ENCODE measurements around the gene C16orf54.
"Not testable (repeated sequence)": the region's sequence is repeated elsewhere in the genome, so short reads cannot be mapped to it uniquely, and the experiment has no call there.

C16orf54 gene

GRCh38 chr16:29710227-29711219, 35.3 kb downstream of the C16orf54 start:
- FAIRE-seq: peak; percentile 87
- DNase-seq (ENCODE audit: insufficient read length, low spot score): no peak

DNA sequence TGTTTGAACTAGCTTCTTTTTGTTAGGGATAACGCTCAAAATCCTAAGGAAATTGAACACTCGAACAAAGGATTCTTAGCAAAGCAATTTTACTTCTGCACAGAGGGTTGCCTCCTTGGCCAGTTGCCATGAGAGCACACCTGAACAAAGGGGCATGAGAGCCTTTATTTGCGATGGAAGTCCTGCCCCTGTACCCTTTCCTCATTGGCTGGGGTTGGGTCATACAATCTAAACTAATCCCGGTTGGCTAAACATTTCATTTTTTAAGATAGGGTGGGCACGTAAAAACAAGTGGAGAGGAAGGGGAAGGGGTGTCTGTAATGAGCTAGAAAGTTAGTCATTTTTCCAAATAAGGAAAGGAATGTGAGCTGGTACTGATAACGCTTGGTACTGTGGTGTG, 36.1 kb downstream of the C16orf54 start:
- DNase-seq (ENCODE audit: insufficient read length, low spot score); FAIRE-seq: not testable (repeated sequence)

DNA sequence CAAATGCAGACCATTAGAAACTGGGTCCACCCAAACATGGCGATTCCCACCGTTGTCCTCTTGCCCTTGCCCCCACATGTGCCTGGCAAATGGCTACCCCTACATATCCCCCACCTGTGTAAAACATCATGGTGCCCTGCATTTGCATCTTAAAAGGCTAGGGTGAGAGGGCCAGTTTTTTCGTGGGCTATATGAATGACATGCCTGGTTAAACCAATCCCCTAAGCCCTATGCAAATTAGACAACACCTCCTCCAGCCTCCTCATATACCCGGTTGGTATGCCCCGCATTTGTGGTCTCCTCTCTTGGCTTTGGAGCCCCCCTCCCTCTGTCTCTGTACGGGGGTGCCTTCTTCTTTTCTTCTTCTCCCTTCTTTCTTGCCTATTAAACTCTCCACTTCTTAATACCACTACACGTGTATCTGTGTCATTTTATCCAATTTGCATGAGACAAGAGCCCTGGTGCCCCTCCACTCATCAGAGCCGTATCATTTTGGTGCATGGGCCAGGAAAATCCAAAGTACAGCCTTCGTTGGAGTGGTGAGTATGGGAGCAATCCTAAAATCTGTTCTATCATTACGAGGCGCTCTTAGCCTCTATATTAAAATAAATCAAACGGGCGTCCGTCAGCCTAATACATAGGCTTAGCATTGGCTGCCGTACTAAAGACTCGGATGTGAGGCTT, 36.7 kb downstream of the C16orf54 start:
- FAIRE-seq (no peak), DNase-seq (ENCODE audit: insufficient read length, low spot score) (no peak)

DNA sequence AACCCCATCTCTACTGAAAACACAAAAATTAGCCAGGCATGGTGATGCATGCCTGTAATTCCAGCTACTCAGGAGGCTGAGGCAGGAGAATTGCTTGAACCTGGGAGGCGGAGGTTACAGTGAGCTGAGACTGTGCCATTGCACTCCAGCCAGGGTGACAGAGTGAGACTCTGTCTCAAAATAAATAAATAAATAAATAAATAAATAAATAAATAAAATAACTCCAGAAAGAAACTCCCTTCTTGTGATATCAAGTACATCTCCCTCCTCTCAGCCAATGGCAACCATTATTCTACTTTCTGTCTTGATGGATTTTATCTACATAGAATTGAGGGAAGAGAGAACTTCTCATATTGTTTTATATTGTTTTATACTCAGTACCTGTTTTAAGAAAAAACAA, 38.6 kb downstream of the C16orf54 start:
- not testable (repeated sequence) for FAIRE-seq; DNase-seq (ENCODE audit: insufficient read length, low spot score)

DNA sequence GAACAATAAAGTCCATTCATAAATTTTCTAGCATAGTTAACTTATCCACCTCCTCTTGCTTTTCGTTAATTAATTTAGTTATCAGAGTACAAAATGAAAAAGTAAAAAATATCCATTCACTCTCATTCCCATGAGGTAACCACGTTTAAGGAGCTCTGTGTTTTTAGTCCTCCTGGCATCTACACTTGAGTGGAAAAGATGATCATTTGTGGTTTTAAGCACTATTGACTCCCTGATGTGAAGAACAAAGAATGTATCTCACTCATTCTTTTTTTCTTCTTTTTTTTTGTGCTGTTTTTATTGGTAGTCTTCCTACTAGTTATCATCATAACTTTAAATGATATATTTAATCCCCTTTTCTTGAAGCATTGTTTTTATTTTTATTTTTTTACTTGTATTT, 40.8 kb downstream of the C16orf54 start:
- FAIRE-seq: no peak
- DNase-seq (ENCODE audit: insufficient read length, low spot score): no peak

DNA sequence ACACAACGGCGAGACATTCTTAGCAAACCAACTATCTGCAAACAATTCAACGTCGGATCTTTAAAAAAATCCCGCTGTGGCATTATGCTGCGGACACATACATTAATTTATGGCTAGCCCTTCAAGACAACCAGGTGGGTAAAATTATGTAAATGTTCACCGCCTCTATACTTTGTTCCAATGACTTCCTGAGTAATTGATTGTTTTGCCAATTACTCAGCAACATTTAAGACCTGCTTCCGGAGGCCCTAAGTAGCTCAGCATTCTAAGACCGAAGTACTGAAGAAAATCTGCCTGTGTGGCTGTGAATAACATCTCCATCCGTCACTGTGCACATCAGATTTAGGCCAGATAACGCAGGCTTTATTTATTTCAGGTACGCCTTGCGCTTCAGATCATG, 43.5 kb downstream of the C16orf54 start:
- FAIRE-seq: no peak
- DNase-seq (ENCODE audit: insufficient read length, low spot score): no peak

DNA sequence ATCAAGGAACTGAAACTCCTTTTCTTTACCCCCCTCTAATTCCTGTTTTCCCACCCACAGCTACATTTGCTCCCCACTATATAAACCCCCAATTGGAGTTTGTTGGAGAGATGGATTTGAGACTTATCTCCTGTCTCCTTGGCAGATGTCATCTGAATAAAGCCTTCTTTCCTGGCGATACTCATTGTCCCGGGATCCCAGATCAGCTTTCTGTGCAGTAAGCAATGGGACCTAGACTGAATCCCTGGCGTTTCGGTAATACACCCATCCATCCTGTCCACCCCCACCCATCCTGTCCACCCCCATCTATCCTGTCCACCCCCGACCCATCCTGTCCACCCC, 44.6 kb downstream of the C16orf54 start:
- DNase-seq (ENCODE audit: insufficient read length, low spot score) (no peak), FAIRE-seq (peak; percentile 4)

- peak; percentile 37 for FAIRE-seq
Observed at GRCh38 chr16:29700253-29700987, 45.4 kb downstream of the C16orf54 start.

DNA sequence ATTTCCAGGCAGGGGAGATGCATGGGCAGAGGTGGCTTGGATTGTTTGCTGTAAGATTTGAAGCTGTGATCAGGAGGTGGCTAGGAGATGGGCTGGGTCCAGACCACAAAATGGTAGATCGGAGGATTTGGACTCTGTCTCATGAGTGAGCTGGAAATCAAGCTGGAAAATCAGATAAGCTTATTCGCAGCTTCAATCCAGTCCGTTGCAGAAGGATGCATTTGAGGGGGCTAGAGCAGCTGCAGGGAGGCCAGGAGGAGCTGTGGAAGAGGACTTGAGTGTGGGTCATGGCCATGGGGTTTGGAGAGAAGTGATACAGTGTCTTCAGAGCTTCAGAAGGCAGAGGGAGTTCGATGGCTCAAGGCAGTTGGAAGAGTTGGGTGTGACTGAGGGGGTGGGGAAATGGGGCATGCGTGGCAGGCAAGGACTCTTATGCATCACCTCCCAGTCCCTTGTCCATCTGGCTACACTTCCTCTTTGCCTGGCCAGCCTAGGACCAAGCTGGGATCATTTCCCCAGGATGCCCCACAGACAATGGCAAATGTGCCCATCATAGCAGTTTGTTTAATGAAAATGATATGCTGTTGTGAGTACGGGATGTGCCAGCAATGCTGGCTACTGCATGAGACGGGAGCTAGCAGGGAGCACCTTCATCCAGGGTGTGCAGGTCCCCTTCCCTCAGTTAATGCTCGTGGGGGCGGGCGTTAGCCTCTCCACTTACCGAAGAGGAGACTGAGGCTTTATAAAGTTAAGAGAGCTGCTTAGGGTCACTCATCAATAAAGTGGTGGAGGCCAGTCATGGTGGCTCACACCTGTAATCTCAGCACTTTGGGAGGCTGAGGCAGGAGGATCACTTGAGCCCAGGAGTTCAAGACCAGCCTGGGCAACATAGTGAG, 46.2 kb downstream of the C16orf54 start:
- DNase-seq (ENCODE audit: insufficient read length, low spot score) (no peak), FAIRE-seq (no peak)

More at GRCh38 chr16:29700253-29700987, 45.4 kb downstream of the C16orf54 start:
- peak; percentile 63 for DNase-seq (ENCODE audit: insufficient read length, low spot score)

DNA sequence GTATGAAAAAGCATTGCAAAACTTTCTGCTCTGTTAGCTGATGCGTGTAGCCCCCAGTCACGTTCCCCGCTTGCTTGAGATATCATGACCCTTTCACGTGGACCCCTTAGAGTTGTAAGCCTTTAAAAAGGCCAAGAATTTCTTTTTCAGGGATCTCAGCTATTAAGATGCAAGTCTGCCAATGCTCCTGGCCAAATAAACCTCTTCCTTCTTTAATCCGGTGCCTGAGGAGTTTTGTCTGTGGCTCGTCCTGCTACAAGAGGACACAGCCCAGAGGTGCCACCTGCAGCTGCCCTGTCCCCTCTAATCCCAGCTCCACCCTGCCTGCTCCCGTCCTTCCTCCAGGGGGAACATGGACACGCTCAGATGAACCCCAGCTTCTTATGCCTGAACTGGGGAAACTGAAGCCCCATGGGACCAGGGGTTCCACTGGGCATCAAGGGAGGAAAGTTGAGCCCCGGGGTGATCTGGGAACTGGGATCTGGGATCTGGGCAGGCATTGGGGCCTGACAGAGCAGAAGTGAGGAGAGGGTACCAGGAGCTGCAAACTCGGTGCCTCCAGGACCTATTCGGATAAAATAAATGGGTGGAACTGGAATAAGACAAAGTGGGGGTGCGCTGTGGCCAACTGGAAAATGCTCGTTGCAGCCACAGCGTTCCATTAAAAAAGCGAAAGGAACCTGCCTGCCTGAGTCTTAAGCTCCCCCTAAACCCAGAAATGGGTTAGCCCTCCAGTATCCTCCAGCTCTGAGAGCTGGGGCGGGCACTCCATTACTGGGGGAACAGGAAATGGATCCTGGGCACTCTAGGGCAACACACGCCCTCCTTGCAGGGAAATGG, 47.1 kb downstream of the C16orf54 start:
- FAIRE-seq: no peak
- no peak for DNase-seq (ENCODE audit: insufficient read length, low spot score)

DNA sequence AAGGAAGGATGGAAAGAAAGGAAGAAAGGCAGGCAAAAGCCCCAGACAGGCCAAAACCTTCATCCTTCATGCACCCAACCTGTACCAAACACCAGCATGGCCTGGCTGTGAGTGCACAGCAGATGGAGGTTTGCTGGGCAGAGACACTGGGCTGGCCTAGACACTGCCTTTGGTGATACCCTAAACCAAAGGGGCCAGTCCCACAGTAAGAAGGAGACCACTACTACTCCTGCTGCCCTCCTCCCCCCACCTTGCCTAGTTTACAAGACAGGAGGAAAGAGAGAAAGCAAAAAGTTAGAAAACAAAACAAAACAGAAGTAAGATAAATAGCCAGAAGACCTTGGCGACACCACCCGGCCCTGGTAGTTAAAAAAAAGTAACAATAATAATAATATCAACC, 47.7 kb downstream of the C16orf54 start:
- no peak for FAIRE-seq
- DNase-seq (ENCODE audit: insufficient read length, low spot score): no peak

DNA sequence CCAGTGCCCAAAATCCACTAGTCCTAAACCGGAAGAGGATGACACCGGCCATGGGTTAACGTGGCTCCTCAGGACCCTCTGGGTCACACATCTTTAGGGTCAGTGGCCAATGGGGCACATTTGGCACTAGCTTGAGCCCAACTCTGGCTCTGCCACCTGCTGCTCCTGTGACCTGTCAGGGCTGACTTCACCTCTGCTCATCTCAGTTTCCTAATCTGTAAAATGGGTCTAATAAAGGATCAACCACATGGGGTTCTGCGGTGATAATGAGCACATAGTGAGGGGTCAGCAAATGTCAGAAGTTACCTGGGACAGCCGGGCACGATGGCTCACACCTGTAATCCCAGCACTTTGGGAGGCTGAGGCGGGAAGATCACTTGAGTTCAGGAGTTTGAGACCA, 48.4 kb downstream of the C16orf54 start:
- FAIRE-seq: no peak

DNA sequence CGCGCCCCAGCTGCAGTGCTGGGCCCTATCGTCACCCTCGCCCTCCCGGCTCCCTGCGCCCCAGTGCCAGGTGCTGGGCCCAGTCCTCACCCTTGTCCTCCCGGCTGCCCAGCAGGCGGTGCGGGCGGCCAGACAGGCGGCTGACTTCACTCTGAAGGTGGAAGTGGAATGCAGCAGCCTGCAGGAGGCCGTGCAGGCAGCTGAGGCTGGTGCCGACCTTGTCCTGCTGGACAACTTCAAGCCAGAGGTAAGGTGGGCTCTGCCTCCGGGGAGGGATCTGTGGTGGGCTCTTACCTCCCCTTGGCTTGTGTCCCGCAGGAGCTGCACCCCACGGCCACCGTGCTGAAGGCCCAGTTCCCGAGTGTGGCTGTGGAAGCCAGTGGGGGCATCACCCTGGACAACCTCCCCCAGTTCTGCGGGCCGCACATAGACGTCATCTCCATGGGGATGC, 48.9 kb downstream of the C16orf54 start:
- DNase-seq (ENCODE audit: insufficient read length, low spot score): no peak
- no peak for FAIRE-seq

More for the DNA sequence above, 48.4 kb downstream of the C16orf54 start:
- DNase-seq (ENCODE audit: insufficient read length, low spot score): no peak

DNA sequence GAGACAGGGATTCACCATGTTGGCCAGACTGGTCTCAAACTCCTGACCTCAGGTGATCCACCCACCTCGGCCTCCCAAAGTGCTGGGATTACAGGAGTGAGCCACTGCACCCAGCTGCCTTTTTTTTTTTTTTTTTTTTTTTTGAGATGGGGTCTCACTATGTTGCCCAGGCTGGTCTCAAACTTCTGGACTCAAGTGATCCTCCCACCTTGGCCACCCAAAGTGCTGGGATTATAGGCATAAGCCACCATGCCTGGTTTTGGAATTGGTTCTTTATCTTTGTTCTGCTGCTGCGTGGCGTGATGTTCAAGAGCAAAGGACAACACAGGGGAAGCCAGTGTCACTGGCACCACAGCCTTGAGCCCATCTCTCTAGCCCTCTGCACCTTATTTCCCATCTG, 50.1 kb downstream of the C16orf54 start:
- FAIRE-seq; DNase-seq (ENCODE audit: insufficient read length, low spot score): not testable (repeated sequence)

GRCh38 chr16:29694384-29695195, 51.2 kb downstream of the C16orf54 start:
- no peak for FAIRE-seq
- DNase-seq (ENCODE audit: insufficient read length, low spot score): no peak

- not testable (repeated sequence) for DNase-seq (ENCODE audit: insufficient read length, low spot score); FAIRE-seq
Observed at GRCh38 chr16:29692606-29693005, 53.2 kb downstream of the C16orf54 start.

Data from GM19239 (cell line).